Ovary (tissue), 3 donors: ENCODE measurements around the gene ASB13.

Experiments
- CTCF ChIP-seq, 3 donors: fragments of 450-650 bp in 2 of 3; fragments of 200-600 bp in 1 of 3; IDR thresholded peaks; one replicate each; pipeline versions ENCODE4 v1.5.1 to v1.8.0; 2016 to 2022; ENCODE audit warnings: antibody characterized with exemption in 3 of 3, mild to moderate bottlenecking in 1 of 3
- POLR2A ChIP-seq: fragments of 450-650 bp; IDR thresholded peaks from one replicate; pipeline ENCODE4 v1.6.1; 2017; ENCODE audit warnings: antibody characterized with exemption, mild to moderate bottlenecking, moderate library complexity
- donor health status: DM: no; HTN: no; CAD: no.

- TF ChIP-seq CTCF (IDR thresholded peaks at IDR 0.05) (no peak), POLR2A (no peak)
Observed at GRCh38 chr10:5616046-5616445, 50.3 kb downstream of the ASB13 start.
